ENCODE measurements around the gene PLEKHA1.

- TF ChIP-seq POLR2AphosphoS5 (IDR thresholded peaks at IDR 0.05; ENCODE audit: low read depth, low read length) (no peak), POLR2A (IDR thresholded peaks at IDR 0.05; ENCODE audit: low read depth, low read length) (no peak), TAF1 (IDR thresholded peaks at IDR 0.05; ENCODE audit: low read depth, low read length) (no peak), SPI1 (IDR thresholded peaks at IDR 0.05; ENCODE audit: low read depth, low read length) (no peak), PAX5 (IDR thresholded peaks at IDR 0.05; ENCODE audit: insufficient read depth, low read length, severe bottlenecking) (no peak)
Measured at GRCh38 chr10:122460891-122461293, 86.4 kb downstream of the PLEKHA1 start.

All from GM12891 (cell line).